NCI-H526 treated with DMSO at 0.1 percent for 48 hours (cell line): ENCODE measurements around the gene CACNA1B.

Experiments used
- DNase-seq: peaks from one replicate; lab custom pipeline; 2025; lab: John Stamatoyannopoulos, UW

Gene CACNA1B

GRCh38 chr9:138040446-138041430 lies 163.2 kb downstream of the CACNA1B start:
- DNase-seq = no peak

- no peak for DNase-seq
Observed at GRCh38 chr9:138042146-138042545, 164.6 kb downstream of the CACNA1B start.

GRCh38 chr9:138042640-138043039 lies 165.1 kb downstream of the CACNA1B start:
- no peak for DNase-seq

- no peak for DNase-seq
Observed at GRCh38 chr9:138043061-138043410, 165.5 kb downstream of the CACNA1B start.

- peak; percentile 3 for DNase-seq
Observed at GRCh38 chr9:138043411-138044345, 166.1 kb downstream of the CACNA1B start.

- DNase-seq = no peak
Observed at GRCh38 chr9:138044485-138045383, 167.2 kb downstream of the CACNA1B start.

- no peak for DNase-seq
Observed at GRCh38 chr9:138045541-138046490, 168.2 kb downstream of the CACNA1B start.

- DNase-seq = no peak
Observed at GRCh38 chr9:138046641-138047301, 169.2 kb downstream of the CACNA1B start.

- no peak for DNase-seq
Observed at GRCh38 chr9:138047469-138048040, 170.0 kb downstream of the CACNA1B start.

GRCh38 chr9:138048184-138048583 lies 170.6 kb downstream of the CACNA1B start:
- DNase-seq = no peak

- DNase-seq = no peak
Observed at GRCh38 chr9:138049085-138049778, 171.7 kb downstream of the CACNA1B start.

GRCh38 chr9:138049779-138050471 lies 172.3 kb downstream of the CACNA1B start:
- no peak for DNase-seq

- DNase-seq = no peak
Observed at GRCh38 chr9:138050472-138051330, 173.1 kb downstream of the CACNA1B start.

- DNase-seq = no peak
Observed at GRCh38 chr9:138051586-138052321, 174.2 kb downstream of the CACNA1B start.

GRCh38 chr9:138052322-138052615 lies 174.7 kb downstream of the CACNA1B start:
- DNase-seq = no peak

GRCh38 chr9:138052635-138053320 lies 175.2 kb downstream of the CACNA1B start:
- DNase-seq = no peak
